HL-60 (cell line): ENCODE data around the gene DHRSX.
"Not testable (repeated sequence)": the region's sequence is repeated elsewhere in the genome, so short reads cannot be mapped to it uniquely, and the experiment has no call there.

ENCODE experiments used
- DNase-seq, 2 experiments: peaks; one replicate each; pipeline ENCODE4 v3.0.0-alpha.2; 2010 to 2020; ENCODE audit warnings: low read depth in 1 of 2, low spot score in 1 of 2
- H3K27ac ChIP-seq: fragments of 250-450 bp; sonication (Bioruptor Pico); replicated peaks from 2 replicates; pipeline ENCODE4 v1.5.1; 2020; ENCODE audit warnings: mild to moderate bottlenecking, moderate library complexity
- H3K27me3 ChIP-seq: fragments of 250-450 bp; sonication (Bioruptor Pico); 2 replicates; pipeline ENCODE4 v1.5.1; 2021; ENCODE audit warnings: mild to moderate bottlenecking, moderate library complexity; ENCODE audit not compliant: insufficient read depth, poor library complexity, severe bottlenecking
- H3K4me3 ChIP-seq: replicated peaks from 2 replicates; pipeline ENCODE4 v1.5.1; 2011; ENCODE audit warnings: mild to moderate bottlenecking, control low read depth, low read length; ENCODE audit not compliant: insufficient read depth
- GABPA ChIP-seq: IDR thresholded peaks from 2 replicates; pipeline ENCODE4 v1.6.1; 2012; ENCODE audit warnings: low read depth
- POLR2AphosphoS5 ChIP-seq: IDR thresholded peaks from 2 replicates; pipeline ENCODE4 v1.6.1; 2012; ENCODE audit warnings: low read depth
- SPI1 ChIP-seq: IDR thresholded peaks from 2 replicates; pipeline ENCODE4 v1.6.1; 2012; ENCODE audit warnings: low read depth, mild to moderate bottlenecking, borderline replicate concordance
- TF ChIP-seq, protein P1 (sequence below): IDR thresholded peaks from 2 replicates; pipeline ENCODE4 v1.6.1; 2012; ENCODE audit warnings: low read depth; ENCODE audit not compliant: insufficient replicate concordance
- TF ChIP-seq, protein P2 (sequence below): IDR thresholded peaks from one replicate; pipeline ENCODE4 v1.5.1; 2011; ENCODE audit warnings: low read length, control low read depth, inconsistent platforms; ENCODE audit not compliant: insufficient read depth

DHRSX gene

DNA sequence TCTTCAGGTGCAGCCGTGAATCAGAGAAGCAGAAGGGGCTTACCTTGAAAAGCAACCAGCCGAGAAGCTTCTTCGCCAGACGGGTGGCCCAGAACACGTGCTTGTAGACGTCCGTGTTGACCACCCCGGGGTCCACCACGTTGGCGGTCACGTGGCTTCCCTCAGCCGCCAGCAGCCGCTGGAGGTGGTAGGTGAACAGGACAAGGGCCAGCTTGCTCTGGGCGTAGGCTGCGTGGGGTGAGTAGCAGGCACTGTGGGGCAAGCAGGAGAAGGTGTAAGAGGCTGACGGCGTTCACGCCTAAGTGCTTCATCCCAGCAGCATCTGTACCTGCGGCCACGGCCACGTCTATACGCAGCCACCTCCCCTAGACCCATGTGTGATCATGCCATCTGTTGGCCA, 257.8 kb downstream of the DHRSX start:
- no peak for TF ChIP-seq POLR2AphosphoS5
- no peak for TF ChIP-seq SPI1
- TF ChIP-seq, protein P1, sequence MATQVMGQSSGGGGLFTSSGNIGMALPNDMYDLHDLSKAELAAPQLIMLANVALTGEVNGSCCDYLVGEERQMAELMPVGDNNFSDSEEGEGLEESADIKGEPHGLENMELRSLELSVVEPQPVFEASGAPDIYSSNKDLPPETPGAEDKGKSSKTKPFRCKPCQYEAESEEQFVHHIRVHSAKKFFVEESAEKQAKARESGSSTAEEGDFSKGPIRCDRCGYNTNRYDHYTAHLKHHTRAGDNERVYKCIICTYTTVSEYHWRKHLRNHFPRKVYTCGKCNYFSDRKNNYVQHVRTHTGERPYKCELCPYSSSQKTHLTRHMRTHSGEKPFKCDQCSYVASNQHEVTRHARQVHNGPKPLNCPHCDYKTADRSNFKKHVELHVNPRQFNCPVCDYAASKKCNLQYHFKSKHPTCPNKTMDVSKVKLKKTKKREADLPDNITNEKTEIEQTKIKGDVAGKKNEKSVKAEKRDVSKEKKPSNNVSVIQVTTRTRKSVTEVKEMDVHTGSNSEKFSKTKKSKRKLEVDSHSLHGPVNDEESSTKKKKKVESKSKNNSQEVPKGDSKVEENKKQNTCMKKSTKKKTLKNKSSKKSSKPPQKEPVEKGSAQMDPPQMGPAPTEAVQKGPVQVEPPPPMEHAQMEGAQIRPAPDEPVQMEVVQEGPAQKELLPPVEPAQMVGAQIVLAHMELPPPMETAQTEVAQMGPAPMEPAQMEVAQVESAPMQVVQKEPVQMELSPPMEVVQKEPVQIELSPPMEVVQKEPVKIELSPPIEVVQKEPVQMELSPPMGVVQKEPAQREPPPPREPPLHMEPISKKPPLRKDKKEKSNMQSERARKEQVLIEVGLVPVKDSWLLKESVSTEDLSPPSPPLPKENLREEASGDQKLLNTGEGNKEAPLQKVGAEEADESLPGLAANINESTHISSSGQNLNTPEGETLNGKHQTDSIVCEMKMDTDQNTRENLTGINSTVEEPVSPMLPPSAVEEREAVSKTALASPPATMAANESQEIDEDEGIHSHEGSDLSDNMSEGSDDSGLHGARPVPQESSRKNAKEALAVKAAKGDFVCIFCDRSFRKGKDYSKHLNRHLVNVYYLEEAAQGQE, result no peak
- TF ChIP-seq, protein P2, sequence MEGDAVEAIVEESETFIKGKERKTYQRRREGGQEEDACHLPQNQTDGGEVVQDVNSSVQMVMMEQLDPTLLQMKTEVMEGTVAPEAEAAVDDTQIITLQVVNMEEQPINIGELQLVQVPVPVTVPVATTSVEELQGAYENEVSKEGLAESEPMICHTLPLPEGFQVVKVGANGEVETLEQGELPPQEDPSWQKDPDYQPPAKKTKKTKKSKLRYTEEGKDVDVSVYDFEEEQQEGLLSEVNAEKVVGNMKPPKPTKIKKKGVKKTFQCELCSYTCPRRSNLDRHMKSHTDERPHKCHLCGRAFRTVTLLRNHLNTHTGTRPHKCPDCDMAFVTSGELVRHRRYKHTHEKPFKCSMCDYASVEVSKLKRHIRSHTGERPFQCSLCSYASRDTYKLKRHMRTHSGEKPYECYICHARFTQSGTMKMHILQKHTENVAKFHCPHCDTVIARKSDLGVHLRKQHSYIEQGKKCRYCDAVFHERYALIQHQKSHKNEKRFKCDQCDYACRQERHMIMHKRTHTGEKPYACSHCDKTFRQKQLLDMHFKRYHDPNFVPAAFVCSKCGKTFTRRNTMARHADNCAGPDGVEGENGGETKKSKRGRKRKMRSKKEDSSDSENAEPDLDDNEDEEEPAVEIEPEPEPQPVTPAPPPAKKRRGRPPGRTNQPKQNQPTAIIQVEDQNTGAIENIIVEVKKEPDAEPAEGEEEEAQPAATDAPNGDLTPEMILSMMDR, result no peak
- TF ChIP-seq GABPA, result no peak
- no peak overlapping the region for H3K27ac ChIP-seq
- DNase-seq, result no peak
- no peak overlapping the region for H3K4me3 ChIP-seq
- H3K27me3 ChIP-seq, result no peaks in the 10 kb centered on the region

DNA sequence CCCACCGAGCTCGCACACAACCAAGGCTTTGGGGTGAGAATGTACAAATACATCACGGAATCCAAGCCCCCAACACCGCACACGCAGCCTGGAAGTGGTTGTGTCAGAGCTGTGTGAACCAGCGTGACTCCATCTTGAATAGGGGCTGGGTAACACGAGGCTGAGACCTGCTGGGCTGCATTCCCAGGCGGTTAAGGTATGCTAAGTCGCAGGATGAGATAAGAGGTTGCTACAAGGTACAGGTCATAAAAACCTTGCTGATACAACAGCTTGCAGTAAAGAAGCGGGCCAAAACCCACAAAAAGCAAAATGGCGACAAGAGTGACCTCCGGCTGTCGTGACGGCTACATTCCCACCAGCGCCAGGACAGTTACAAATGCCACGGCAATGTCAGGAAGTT, 258.4 kb downstream of the DHRSX start:
- Histone ChIP-seq H3K27me3 (no peaks in the 10 kb centered on the region), H3K4me3 (no peak overlapping the region), H3K27ac (no peak overlapping the region)
- no peak for DNase-seq
- TF ChIP-seq POLR2AphosphoS5 (no peak), SPI1 (no peak), GABPA (no peak)
- TF ChIP-seq, protein P2, result no peak
- TF ChIP-seq, protein P1, result no peak

GRCh38 chrX:2241496-2241895, 259.3 kb downstream of the DHRSX start:
- not testable (repeated sequence) for H3K27ac ChIP-seq, DNase-seq, H3K4me3 ChIP-seq, H3K27me3 ChIP-seq

- not testable (repeated sequence) for DNase-seq, H3K27me3 ChIP-seq, H3K27ac ChIP-seq, H3K4me3 ChIP-seq
These were observed 260.0 kb downstream of the DHRSX start for GRCh38 chrX:2240761-2241160.

DNA sequence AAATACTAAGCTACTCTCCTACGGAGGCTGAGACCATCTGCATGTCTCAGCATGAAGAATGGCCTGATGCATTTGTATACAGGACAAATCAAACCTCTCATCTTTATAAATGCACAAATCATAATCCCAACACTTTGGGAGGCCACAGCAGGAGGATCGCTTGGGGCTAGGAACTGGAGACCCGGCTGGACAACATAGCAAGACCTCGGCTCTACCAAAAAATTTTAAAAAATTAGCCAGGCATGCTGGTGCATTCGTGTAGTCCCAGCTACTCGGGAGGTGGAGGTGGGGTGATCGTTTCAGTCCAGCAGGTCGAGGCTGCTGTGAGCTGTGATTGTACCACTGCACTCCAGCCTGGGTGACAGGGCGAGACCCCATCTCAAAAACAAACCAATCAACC, 262.8 kb downstream of the DHRSX start:
- Histone ChIP-seq H3K27me3 (no peaks in the 10 kb centered on the region), H3K4me3 (no peak overlapping the region), H3K27ac (no peak overlapping the region)
- DNase-seq, result no peak
- TF ChIP-seq SPI1, result no peak
- TF ChIP-seq GABPA, result no peak
